ENCODE measurements around the gene VENTX.

DNA sequence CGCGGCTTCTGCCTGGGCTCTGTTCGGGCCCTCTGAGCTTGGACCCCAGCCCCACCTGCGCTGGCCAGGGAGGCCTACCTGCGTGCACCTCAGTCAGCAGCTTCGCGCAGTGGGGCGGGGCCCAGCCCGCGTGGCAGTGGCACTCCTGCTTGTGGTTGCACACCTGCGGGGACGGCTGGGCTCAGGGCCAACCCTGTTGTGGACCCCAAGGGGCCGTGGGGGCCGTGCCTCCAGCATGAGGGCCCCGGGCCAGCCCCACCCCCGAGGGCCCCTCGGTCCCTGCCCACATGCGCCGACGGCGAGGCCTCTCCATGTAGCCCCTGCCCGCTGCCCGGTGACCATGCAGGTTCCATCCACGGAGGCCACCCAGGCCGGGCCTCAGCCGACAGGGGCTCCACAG is 31.7 kb downstream of the VENTX start:
- TF ChIP-seq, protein P1, sequence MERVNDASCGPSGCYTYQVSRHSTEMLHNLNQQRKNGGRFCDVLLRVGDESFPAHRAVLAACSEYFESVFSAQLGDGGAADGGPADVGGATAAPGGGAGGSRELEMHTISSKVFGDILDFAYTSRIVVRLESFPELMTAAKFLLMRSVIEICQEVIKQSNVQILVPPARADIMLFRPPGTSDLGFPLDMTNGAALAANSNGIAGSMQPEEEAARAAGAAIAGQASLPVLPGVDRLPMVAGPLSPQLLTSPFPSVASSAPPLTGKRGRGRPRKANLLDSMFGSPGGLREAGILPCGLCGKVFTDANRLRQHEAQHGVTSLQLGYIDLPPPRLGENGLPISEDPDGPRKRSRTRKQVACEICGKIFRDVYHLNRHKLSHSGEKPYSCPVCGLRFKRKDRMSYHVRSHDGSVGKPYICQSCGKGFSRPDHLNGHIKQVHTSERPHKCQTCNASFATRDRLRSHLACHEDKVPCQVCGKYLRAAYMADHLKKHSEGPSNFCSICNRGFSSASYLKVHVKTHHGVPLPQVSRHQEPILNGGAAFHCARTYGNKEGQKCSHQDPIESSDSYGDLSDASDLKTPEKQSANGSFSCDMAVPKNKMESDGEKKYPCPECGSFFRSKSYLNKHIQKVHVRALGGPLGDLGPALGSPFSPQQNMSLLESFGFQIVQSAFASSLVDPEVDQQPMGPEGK (CRISPR knock-in tag; IDR thresholded peaks at IDR 0.05; ENCODE audit: borderline replicate concordance) = no peak
- no peak for TF ChIP-seq TCF4 (CRISPR knock-in tag; IDR thresholded peaks at IDR 0.05; ENCODE audit: borderline replicate concordance)
- TF ChIP-seq OSR1 (CRISPR knock-in tag; IDR thresholded peaks at IDR 0.05) = no peak
- no peak for TF ChIP-seq ZNF565 (CRISPR knock-in tag; conservative IDR thresholded peaks at IDR 0.05; ENCODE audit: low read depth)
- no peak for TF ChIP-seq ESRRG (CRISPR knock-in tag; IDR thresholded peaks at IDR 0.05)
- no peak for TF ChIP-seq BACH2 (CRISPR knock-in tag; IDR thresholded peaks at IDR 0.05; ENCODE audit: borderline replicate concordance)
- TF ChIP-seq, protein P2, sequence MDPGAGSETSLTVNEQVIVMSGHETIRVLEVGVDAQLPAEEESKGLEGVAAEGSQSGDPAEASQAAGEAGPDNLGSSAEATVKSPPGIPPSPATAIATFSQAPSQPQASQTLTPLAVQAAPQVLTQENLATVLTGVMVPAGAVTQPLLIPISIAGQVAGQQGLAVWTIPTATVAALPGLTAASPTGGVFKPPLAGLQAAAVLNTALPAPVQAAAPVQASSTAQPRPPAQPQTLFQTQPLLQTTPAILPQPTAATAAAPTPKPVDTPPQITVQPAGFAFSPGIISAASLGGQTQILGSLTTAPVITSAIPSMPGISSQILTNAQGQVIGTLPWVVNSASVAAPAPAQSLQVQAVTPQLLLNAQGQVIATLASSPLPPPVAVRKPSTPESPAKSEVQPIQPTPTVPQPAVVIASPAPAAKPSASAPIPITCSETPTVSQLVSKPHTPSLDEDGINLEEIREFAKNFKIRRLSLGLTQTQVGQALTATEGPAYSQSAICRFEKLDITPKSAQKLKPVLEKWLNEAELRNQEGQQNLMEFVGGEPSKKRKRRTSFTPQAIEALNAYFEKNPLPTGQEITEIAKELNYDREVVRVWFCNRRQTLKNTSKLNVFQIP (CRISPR knock-in tag; IDR thresholded peaks at IDR 0.05; ENCODE audit: borderline replicate concordance, low read depth) = no peak
- no peak for TF ChIP-seq ZFP3 (CRISPR knock-in tag; IDR thresholded peaks at IDR 0.05)
- TF ChIP-seq ZFP30 (CRISPR knock-in tag; IDR thresholded peaks at IDR 0.05) = no peak
- TF ChIP-seq ZNF8 (CRISPR knock-in tag; IDR thresholded peaks at IDR 0.05) = no peak
- no peak for TF ChIP-seq TOX (CRISPR knock-in tag; IDR thresholded peaks at IDR 0.05; ENCODE audit: borderline replicate concordance)

Data from SK-N-SH treated with all-trans-retinoic acid at 6 μM for 48 hours (cell line).